Measurements from ENCODE around the gene PABPC1L.

GRCh38 chr20:44918761-44919160 lies 8.9 kb downstream of the PABPC1L start:
- TF ChIP-seq CTCF (IDR thresholded peaks at IDR 0.05; ENCODE audit: low read depth, low read length, poor library complexity, severe bottlenecking) (no peak), EZH2phosphoT487 (IDR thresholded peaks at IDR 0.05; ENCODE audit: borderline replicate concordance, low read length) (no peak)

Data from DOHH2 (cell line).